Measurements from ENCODE around the gene NYAP1.

- TF ChIP-seq, protein P1, sequence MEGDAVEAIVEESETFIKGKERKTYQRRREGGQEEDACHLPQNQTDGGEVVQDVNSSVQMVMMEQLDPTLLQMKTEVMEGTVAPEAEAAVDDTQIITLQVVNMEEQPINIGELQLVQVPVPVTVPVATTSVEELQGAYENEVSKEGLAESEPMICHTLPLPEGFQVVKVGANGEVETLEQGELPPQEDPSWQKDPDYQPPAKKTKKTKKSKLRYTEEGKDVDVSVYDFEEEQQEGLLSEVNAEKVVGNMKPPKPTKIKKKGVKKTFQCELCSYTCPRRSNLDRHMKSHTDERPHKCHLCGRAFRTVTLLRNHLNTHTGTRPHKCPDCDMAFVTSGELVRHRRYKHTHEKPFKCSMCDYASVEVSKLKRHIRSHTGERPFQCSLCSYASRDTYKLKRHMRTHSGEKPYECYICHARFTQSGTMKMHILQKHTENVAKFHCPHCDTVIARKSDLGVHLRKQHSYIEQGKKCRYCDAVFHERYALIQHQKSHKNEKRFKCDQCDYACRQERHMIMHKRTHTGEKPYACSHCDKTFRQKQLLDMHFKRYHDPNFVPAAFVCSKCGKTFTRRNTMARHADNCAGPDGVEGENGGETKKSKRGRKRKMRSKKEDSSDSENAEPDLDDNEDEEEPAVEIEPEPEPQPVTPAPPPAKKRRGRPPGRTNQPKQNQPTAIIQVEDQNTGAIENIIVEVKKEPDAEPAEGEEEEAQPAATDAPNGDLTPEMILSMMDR (conservative IDR thresholded peaks at IDR 0.05 in 1 of 2, IDR thresholded peaks at IDR 0.05 in 1 of 2; ENCODE audit: extremely low read depth in 1 of 2, insufficient read depth in 1 of 2, low read depth in 1 of 2, low read length in 2 of 2): no peak
- TF ChIP-seq EZH2 (IDR thresholded peaks at IDR 0.05; ENCODE audit: borderline replicate concordance, low read length): no peak
Observed at GRCh38 chr7:100452513-100452912, 31.2 kb upstream of the NYAP1 start.

Data from mammary epithelial cell (primary cell).